IPS DF 6.9 (cell line): ENCODE measurements around the gene CAMSAP3.
"Not testable (repeated sequence)": the region's sequence is repeated elsewhere in the genome, so short reads cannot be mapped to it uniquely, and the experiment has no call there.

Experiments
- DNase-seq: peaks from one replicate; pipeline ENCODE4 v3.0.0-alpha.2; 2013; ENCODE audit warnings: low read depth, low spot score
- H3K27ac ChIP-seq: one replicate; pipeline ENCODE4 v1.5.1; 2013; ENCODE audit warnings: low read length, control low read depth
- H3K27me3 ChIP-seq: 2 replicates; pipeline ENCODE4 v1.6.1; 2013; ENCODE audit warnings: mild to moderate bottlenecking, low read length; ENCODE audit not compliant: control insufficient read depth, insufficient read depth
- H3K36me3 ChIP-seq: 2 replicates; pipeline ENCODE4 v1.6.1; 2013; ENCODE audit warnings: low read length; ENCODE audit not compliant: control insufficient read depth, insufficient read depth
- H3K4me1 ChIP-seq: 2 replicates; pipeline ENCODE4 v1.6.1; 2013; ENCODE audit warnings: low read length; ENCODE audit not compliant: control insufficient read depth, insufficient read depth
- H3K4me3 ChIP-seq: 2 replicates; pipeline ENCODE4 v1.5.1; 2013; ENCODE audit warnings: mild to moderate bottlenecking, low read length
- H3K9me3 ChIP-seq: 2 replicates; pipeline ENCODE4 v1.6.1; 2013; ENCODE audit warnings: low read length, inconsistent platforms; ENCODE audit not compliant: control insufficient read depth, insufficient read depth
- whole genome bisulfite sequencing: extraction: QIAGEN DNeasy Blood & Tissue Kit; methylation state at CpG from one replicate; pipeline ENCODE4 v1.1.7; 2013; ENCODE audit warnings: mixed read lengths, missing lambda C conversion rate; ENCODE audit not compliant: insufficient read length, insufficient coverage; 5-methylcytosine and 5-hydroxymethylcytosine counted together

Gene CAMSAP3

DNA sequence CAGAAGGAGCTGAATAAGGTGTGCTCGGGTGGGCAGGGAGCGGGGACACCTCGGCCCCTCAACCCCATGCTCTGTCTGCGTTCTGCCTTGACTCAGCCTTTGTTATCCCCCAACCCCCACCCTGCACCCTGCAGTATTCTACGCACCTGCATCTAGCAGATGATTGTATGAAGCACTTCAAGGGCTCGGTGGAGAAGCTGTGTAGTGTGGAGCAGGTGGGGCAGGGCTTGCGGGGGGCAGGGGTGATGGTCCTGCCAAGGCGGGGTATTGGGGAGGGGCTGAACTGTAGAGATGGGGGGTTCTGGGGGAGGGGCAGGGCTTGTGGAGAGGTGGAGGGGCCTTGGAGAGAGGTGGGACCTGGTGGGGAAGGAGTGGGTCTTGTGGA, 47.4 kb downstream of the CAMSAP3 start:
- no peak for DNase-seq
- H3K4me3 ChIP-seq, result no peak overlapping the region
- no peaks in the 10 kb centered on the region for H3K4me1 ChIP-seq
- no peak overlapping the region for H3K27ac ChIP-seq
- WGBS, result no CpG with 5 or more reads among the region's 8 CpGs
- H3K9me3 ChIP-seq, result no peaks in the 10 kb centered on the region
- H3K27me3 ChIP-seq, result no peaks in the 10 kb centered on the region
- peaks cover 2% of the 10 kb centered on the region; the same call in 1 of the 2 replicates for H3K36me3 ChIP-seq

- H3K4me3 ChIP-seq, H3K36me3 ChIP-seq, H3K27ac ChIP-seq, DNase-seq, H3K4me1 ChIP-seq, H3K9me3 ChIP-seq, H3K27me3 ChIP-seq: not testable (repeated sequence)
- no CpG with 5 or more reads among the region's 10 CpGs for WGBS
Observed at GRCh38 chr19:7643629-7644549, 48.2 kb downstream of the CAMSAP3 start.

DNA sequence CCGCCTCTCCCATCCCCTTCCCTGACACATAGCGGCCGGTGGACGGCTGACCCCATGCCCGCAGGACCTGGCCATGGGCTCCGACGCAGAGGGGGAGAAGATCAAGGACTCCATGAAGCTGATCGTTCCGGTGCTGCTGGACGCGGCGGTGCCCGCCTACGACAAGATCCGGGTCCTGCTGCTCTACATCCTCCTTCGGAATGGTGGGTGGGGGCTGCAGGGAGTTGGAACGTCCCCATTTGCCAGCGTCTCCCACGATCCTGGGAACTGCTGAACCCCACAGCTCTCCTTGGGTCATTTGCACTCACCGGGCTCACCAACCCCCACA, 48.9 kb downstream of the CAMSAP3 start:
- H3K27me3 ChIP-seq, result no peaks in the 10 kb centered on the region
- no peak overlapping the region for H3K4me3 ChIP-seq
- WGBS, result no CpG with 5 or more reads among the region's 20 CpGs
- no peak for DNase-seq
- H3K27ac ChIP-seq, result no peak overlapping the region
- no peaks in the 10 kb centered on the region for H3K4me1 ChIP-seq
- H3K9me3 ChIP-seq, result no peaks in the 10 kb centered on the region
- H3K36me3 ChIP-seq, result peaks cover 2% of the 10 kb centered on the region; the same call in 1 of the 2 replicates

GRCh38 chr19:7645163-7645562, 49.5 kb downstream of the CAMSAP3 start:
- no peak for DNase-seq
- Histone ChIP-seq H3K27ac (no peak overlapping the region), H3K4me3 (no peak overlapping the region), H3K36me3 (peaks cover 2% of the 10 kb centered on the region; the same call in 1 of the 2 replicates), H3K4me1 (no peaks in the 10 kb centered on the region), H3K9me3 (no peaks in the 10 kb centered on the region), H3K27me3 (no peaks in the 10 kb centered on the region)
- no CpG with 5 or more reads among the region's 14 CpGs for WGBS

- DNase-seq, result no peak
- no peaks in the 10 kb centered on the region for H3K9me3 ChIP-seq
- H3K27ac ChIP-seq, result no peak overlapping the region
- peaks cover 2% of the 10 kb centered on the region; the same call in 1 of the 2 replicates for H3K36me3 ChIP-seq
- no CpG with 5 or more reads among the region's 20 CpGs for WGBS
- no peaks in the 10 kb centered on the region for H3K4me1 ChIP-seq
- H3K4me3 ChIP-seq, result no peak overlapping the region
- H3K27me3 ChIP-seq, result no peaks in the 10 kb centered on the region
Observed at GRCh38 chr19:7645656-7646425, 50.2 kb downstream of the CAMSAP3 start.

DNA sequence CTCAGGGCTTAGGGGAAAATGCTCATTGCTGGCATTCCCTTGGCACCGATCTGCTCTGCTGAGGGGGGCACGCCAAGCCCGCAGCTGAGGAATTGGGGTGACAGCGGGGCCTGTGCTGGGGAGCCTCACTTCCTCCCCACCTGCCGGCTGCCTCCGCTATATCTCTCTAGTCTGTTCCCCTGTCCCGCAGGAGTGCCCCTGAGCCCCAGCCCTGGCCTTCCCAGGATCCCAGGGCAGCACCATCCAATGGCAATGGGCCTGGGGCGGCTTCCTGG, 50.7 kb downstream of the CAMSAP3 start:
- no CpG with 5 or more reads among the region's 8 CpGs for WGBS
- H3K9me3 ChIP-seq, result no peaks in the 10 kb centered on the region
- H3K36me3 ChIP-seq, result peaks cover 2% of the 10 kb centered on the region; the same call in 1 of the 2 replicates
- H3K4me3 ChIP-seq, result no peak overlapping the region
- 0 out of 2 replicates have a peak, but pooled peaks cover 2% of the 10 kb centered on the region for H3K27me3 ChIP-seq
- no peak overlapping the region for H3K27ac ChIP-seq
- no peaks in the 10 kb centered on the region for H3K4me1 ChIP-seq
- DNase-seq, result no peak

GRCh38 chr19:7647156-7647555, 51.5 kb downstream of the CAMSAP3 start:
- no peak overlapping the region for H3K27ac ChIP-seq
- no peak for DNase-seq
- H3K4me3 ChIP-seq, result no peak overlapping the region
- H3K4me1 ChIP-seq, result no peaks in the 10 kb centered on the region
- peaks cover 2% of the 10 kb centered on the region; the same call in 1 of the 2 replicates for H3K36me3 ChIP-seq
- H3K9me3 ChIP-seq, result no peaks in the 10 kb centered on the region
- no CpG with 5 or more reads among the region's 26 CpGs for WGBS
- H3K27me3 ChIP-seq, result 0 out of 2 replicates have a peak, but pooled peaks cover 2% of the 10 kb centered on the region

DNA sequence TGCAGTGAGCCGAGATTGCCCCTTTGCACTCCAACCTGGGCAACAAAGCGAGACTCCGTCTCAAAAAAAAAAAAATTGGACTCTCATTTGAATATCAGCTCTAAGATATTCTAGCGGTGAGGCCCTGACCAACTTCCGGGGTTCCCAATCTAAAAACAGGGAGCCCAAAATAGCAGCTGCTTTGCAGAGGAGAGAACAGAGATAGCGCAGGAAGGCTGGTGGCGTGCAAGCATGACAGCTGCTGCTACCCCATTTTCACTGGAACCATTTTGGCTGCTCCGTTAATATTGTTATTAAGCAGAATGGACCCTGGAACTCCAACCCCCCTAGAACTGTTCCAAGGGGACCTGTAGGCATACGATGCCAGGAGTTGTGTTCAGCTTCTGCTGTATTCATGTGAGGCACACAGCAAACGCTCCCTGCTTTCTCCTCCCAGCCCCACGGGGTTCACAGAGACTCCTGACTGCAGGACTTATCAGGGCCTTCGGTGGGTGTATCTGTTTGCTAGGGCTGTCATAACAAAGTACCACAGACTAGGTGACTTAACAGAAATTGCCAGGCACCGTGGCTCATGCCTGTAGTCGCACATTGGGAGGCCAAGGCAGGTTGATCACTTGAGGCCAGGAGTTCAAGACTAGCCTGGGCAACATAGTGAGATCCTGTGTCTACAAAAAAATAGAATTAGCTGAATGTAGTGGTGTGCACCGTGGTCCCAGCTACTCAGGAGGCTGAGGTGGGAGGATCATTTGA, 52.8 kb downstream of the CAMSAP3 start:
- Histone ChIP-seq H3K4me1 (no peaks in the 10 kb centered on the region), H3K27ac (no peak overlapping the region), H3K36me3 (peaks cover 2% of the 10 kb centered on the region; the same call in 1 of the 2 replicates), H3K4me3 (no peak overlapping the region), H3K27me3 (peaks cover 7% of the 10 kb centered on the region), H3K9me3 (no peaks in the 10 kb centered on the region)
- no CpG with 5 or more reads among the region's 15 CpGs for WGBS
- DNase-seq, result no peak

- peaks cover 2% of the 10 kb centered on the region; the same call in 1 of the 2 replicates for H3K36me3 ChIP-seq
- H3K27ac ChIP-seq, result no peak overlapping the region
- no peaks in the 10 kb centered on the region for H3K9me3 ChIP-seq
- WGBS, result no CpG with 5 or more reads among the region's 2 CpGs
- peaks cover 7% of the 10 kb centered on the region for H3K27me3 ChIP-seq
- H3K4me1 ChIP-seq, result no peaks in the 10 kb centered on the region
- no peak overlapping the region for H3K4me3 ChIP-seq
- no peak for DNase-seq
Observed at GRCh38 chr19:7650148-7650547, 54.5 kb downstream of the CAMSAP3 start.

- no peak overlapping the region for H3K4me3 ChIP-seq
- no CpG with 5 or more reads among the region's 28 CpGs for WGBS
- H3K27ac ChIP-seq, result no peak overlapping the region
- H3K27me3 ChIP-seq, result peaks cover 7% of the 10 kb centered on the region
- H3K9me3 ChIP-seq, result no peaks in the 10 kb centered on the region
- H3K36me3 ChIP-seq, result no peaks in the 10 kb centered on the region; the same call in 1 of the 2 replicates
- no peaks in the 10 kb centered on the region for H3K4me1 ChIP-seq
- DNase-seq, result no peak
Observed at GRCh38 chr19:7652061-7652641, 56.5 kb downstream of the CAMSAP3 start.
